ENCODE results near the gene GORASP1. TPM values are rescaled to one million over a fixed set of nuclear protein-coding genes. Genes with fewer than 3 reads are reported as not detected.

GORASP1 gene
- total and polyA plus RNA-seq, 2 of the 13 experiments (the other 11 are each of a cell fraction or from before 2014, with no cell fraction given): 36.4 to 39.8 TPM

Small RNA genes within 50 kb of the gene (microRNA-seq; reads per million reads assigned to microRNA genes)
- gene MIR6822: not detected

Other genes starting within 250 kb of the GORASP1 start
- gene SCN11A, start 55.7 kb downstream of the GORASP1 start, total RNA-seq (2016; rRNA removed; fragmentation: Illumina TruSeq; extraction: Trizol): 0.02 TPM in 1 of 2 replicates, not detected in the other
- gene SCN11A, start 55.7 kb downstream of the GORASP1 start, polyA plus RNA-seq (2011; rRNA removed): 0.11 and 0.13 TPM in 2 replicates
- gene WDR48, start 55.6 kb downstream of the GORASP1 start, total RNA-seq (2016; rRNA removed; fragmentation: Illumina TruSeq; extraction: Trizol): 29.2 and 67.6 TPM in 2 replicates
- 25.9 and 31.2 TPM in 2 replicates for gene WDR48, start 55.6 kb downstream of the GORASP1 start, polyA plus RNA-seq (2011; rRNA removed)
- 0.31 and 0.39 TPM in 2 replicates for gene TTC21A, start 53 bp upstream of the GORASP1 start, total RNA-seq (2016; rRNA removed; fragmentation: Illumina TruSeq; extraction: Trizol)
- gene TTC21A, start 53 bp upstream of the GORASP1 start, polyA plus RNA-seq (2011; rRNA removed): 1.5 and 1.6 TPM in 2 replicates
- 9.3 and 10.8 TPM in 2 replicates for gene CSRNP1, start 46.0 kb upstream of the GORASP1 start, total RNA-seq (2016; rRNA removed; fragmentation: Illumina TruSeq; extraction: Trizol)
- gene CSRNP1, start 46.0 kb upstream of the GORASP1 start, polyA plus RNA-seq (2011; rRNA removed): 11.3 and 13.1 TPM in 2 replicates
- gene XIRP1, start 85.0 kb upstream of the GORASP1 start, total RNA-seq (2016; rRNA removed; fragmentation: Illumina TruSeq; extraction: Trizol): not detected in 2 replicates
- gene XIRP1, start 85.0 kb upstream of the GORASP1 start, polyA plus RNA-seq (2011; rRNA removed): not detected in 2 replicates
- not detected in 2 replicates for gene CX3CR1, start 172.4 kb upstream of the GORASP1 start, total RNA-seq (2016; rRNA removed; fragmentation: Illumina TruSeq; extraction: Trizol)
- gene CX3CR1, start 172.4 kb upstream of the GORASP1 start, polyA plus RNA-seq (2011; rRNA removed): not detected in 2 replicates
- gene CCR8, start 222.1 kb upstream of the GORASP1 start, total RNA-seq (2016; rRNA removed; fragmentation: Illumina TruSeq; extraction: Trizol): not detected in 2 replicates
- not detected in 2 replicates for gene CCR8, start 222.1 kb upstream of the GORASP1 start, polyA plus RNA-seq (2011; rRNA removed)